HCT116 (cell line): Measurements from ENCODE around the gene MED15. TPM values are rescaled to one million over a fixed set of nuclear protein-coding genes. Genes with fewer than 3 reads are reported as not detected.

ENCODE experiments used
- ATAC-seq: fragments of 200-7000 bp; cut with Tn5 transposase; 2 replicates; pipeline ENCODE4 v1.9.1; 2020; ENCODE audit warnings: mild to moderate bottlenecking, moderate library complexity
- BruUV-seq: library from RNA; stranded (reverse); fragments of 400-500 nt; replicated peaks from 2 replicates; lab custom pipeline; 2021; lab: Mats Ljungman, UMichigan
- CTCF ChIA-PET: fragments of 300-600 bp; sonication (Branson Sonifier 250); formaldehyde crosslinking; loops from one replicate; lab custom pipeline; 2021; ENCODE audit warnings: antibody characterized with exemption; lab: Charles Lee
- POLR2A ChIA-PET: fragments of 300-600, 350-600 bp; sonication (Branson Sonifier 250); formaldehyde crosslinking; loops from one replicate; lab custom pipeline; 2021; ENCODE audit warnings: antibody characterized with exemption; lab: Charles Lee
- RAD21 ChIA-PET, 2 experiments: fragments of 300-600 bp; sonication (Branson Sonifier 250); formaldehyde crosslinking; loops; one replicate each; lab custom pipeline; 2023; ENCODE audit warnings: low total read pairs in 2 of 2; ENCODE audit not compliant: uncharacterized antibody in 2 of 2, unreplicated experiment in 2 of 2, low non-redundant PET in 1 of 2; lab: Charles Lee
- DNase-seq: peaks from one replicate; pipeline ENCODE4 v3.0.0-alpha.2; 2010; ENCODE audit warnings: low read depth, low spot score
- H2AFZ ChIP-seq: fragments of 200-600 bp; shearing (Covaris generic), sonication (generic); 2 replicates; pipeline ENCODE4 v1.6.1; 2017; ENCODE audit warnings: low read depth, mixed run types, mixed read lengths, antibody characterized with exemption, low read length; ENCODE audit not compliant: poor library complexity, severe bottlenecking
- H3K27ac ChIP-seq: 2 replicates; pipeline ENCODE4 v1.5.1; 2012; ENCODE audit warnings: low read depth, low read length
- H3K27me3 ChIP-seq: fragments of 200-600 bp; sonication (generic); 2 replicates; pipeline ENCODE4 v1.6.1; 2016; ENCODE audit warnings: mixed run types, low read length, mixed read lengths; ENCODE audit not compliant: insufficient read depth
- H3K36me3 ChIP-seq, 2 experiments: fragments of 200-500 bp in 1 of 2; fragments of 200-600 bp in 1 of 2; sonication (Bioruptor generic) in 1 of 2; sonication (generic) in 1 of 2; 2 replicates each; pipeline versions ENCODE4 v1.5.1 to v1.6.1; 2014 to 2016; ENCODE audit warnings: low read length in 2 of 2, inconsistent platforms in 1 of 2, mixed read lengths in 1 of 2, mixed run types in 1 of 2; ENCODE audit not compliant: insufficient read depth in 2 of 2, control insufficient read depth in 1 of 2
- H3K4me1 ChIP-seq, 2 experiments: fragments of 200-600 bp in 1 of 2; sonication (generic) in 1 of 2; 2 replicates each; pipeline versions ENCODE4 v1.5.1 to v1.6.1; 2012 to 2017; ENCODE audit warnings: low read length in 2 of 2, inconsistent platforms in 1 of 2, mild to moderate bottlenecking in 1 of 2, mixed read lengths in 1 of 2, mixed run types in 1 of 2, moderate library complexity in 1 of 2; ENCODE audit not compliant: insufficient read depth in 2 of 2, control insufficient read depth in 1 of 2
- H3K4me2 ChIP-seq: fragments of 200-600 bp; sonication (generic); 2 replicates; pipeline ENCODE4 v1.6.1; 2017; ENCODE audit warnings: mixed run types, low read length, mixed read lengths
- H3K4me3 ChIP-seq, 2 experiments: fragments of 200-600 bp in 1 of 2; sonication (generic) in 1 of 2; replicated peaks in 1 of 2; 2 replicates each; pipeline ENCODE4 v1.5.1; 2011 to 2016; ENCODE audit warnings: low read length in 2 of 2, control low read depth in 1 of 2, low read depth in 1 of 2, mild to moderate bottlenecking in 1 of 2, mixed read lengths in 1 of 2, mixed run types in 1 of 2
- H3K79me2 ChIP-seq: fragments of 200-600 bp; sonication (generic); 2 replicates; pipeline ENCODE4 v1.6.1; 2017; ENCODE audit warnings: mild to moderate bottlenecking, mixed run types, low read length, moderate library complexity, mixed read lengths; ENCODE audit not compliant: insufficient read depth
- H3K9ac ChIP-seq: fragments of 200-600 bp; sonication (generic); 2 replicates; pipeline ENCODE4 v1.6.1; 2016; ENCODE audit warnings: low read length, mixed read lengths
- H3K9me2 ChIP-seq: fragments of 200-600 bp; sonication (generic), shearing (Covaris generic); 2 replicates; pipeline ENCODE4 v1.6.1; 2017; ENCODE audit warnings: mixed run types, mild to moderate bottlenecking, moderate library complexity; ENCODE audit not compliant: insufficient read depth
- H3K9me3 ChIP-seq, 2 experiments: fragments of 200-500 bp in 1 of 2; fragments of 200-600 bp in 1 of 2; sonication (Bioruptor generic) in 1 of 2; sonication (generic) in 1 of 2; 2 replicates each; pipeline ENCODE4 v1.6.1; 2014 to 2017; ENCODE audit warnings: low read length in 2 of 2, mixed read lengths in 2 of 2, inconsistent platforms in 1 of 2, low read depth in 1 of 2, mild to moderate bottlenecking in 1 of 2, mixed run types in 1 of 2, moderate library complexity in 1 of 2; ENCODE audit not compliant: control insufficient read depth in 1 of 2, insufficient read depth in 1 of 2
- H4K20me1 ChIP-seq: fragments of 200-600 bp; sonication (generic), shearing (Covaris generic); 2 replicates; pipeline ENCODE4 v1.6.1; 2017; ENCODE audit warnings: mixed run types, mild to moderate bottlenecking, moderate library complexity; ENCODE audit not compliant: insufficient read depth
- ATF3 ChIP-seq: IDR thresholded peaks from 2 replicates; pipeline ENCODE4 v1.6.1; 2012
- CBX3 ChIP-seq: IDR thresholded peaks from 2 replicates; pipeline ENCODE4 v1.6.1; 2012; ENCODE audit warnings: low read depth
- CEBPB ChIP-seq: IDR thresholded peaks from 2 replicates; pipeline ENCODE4 v1.6.1; 2012; ENCODE audit warnings: low read depth
- EGR1 ChIP-seq: IDR thresholded peaks from 2 replicates; pipeline ENCODE4 v1.6.1; 2012; ENCODE audit warnings: low read depth
- ELF1 ChIP-seq: IDR thresholded peaks from 2 replicates; pipeline ENCODE4 v1.6.1; 2012; ENCODE audit warnings: low read depth, borderline replicate concordance
- JUND ChIP-seq: IDR thresholded peaks from 2 replicates; pipeline ENCODE4 v1.6.1; 2012
- MAX ChIP-seq: IDR thresholded peaks from 2 replicates; pipeline ENCODE4 v1.6.1; 2012
- SIN3A ChIP-seq: IDR thresholded peaks from 2 replicates; pipeline ENCODE4 v1.6.1; 2012; ENCODE audit warnings: low read depth
- SP1 ChIP-seq: IDR thresholded peaks from 2 replicates; pipeline ENCODE4 v1.6.1; 2012; ENCODE audit warnings: low read depth
- TCF7L2 ChIP-seq: IDR thresholded peaks from 2 replicates; pipeline ENCODE4 v1.7.0; 2011; ENCODE audit warnings: borderline replicate concordance, inconsistent platforms; ENCODE audit not compliant: insufficient read depth, insufficient read length; ENCODE audit errors: extremely low read depth
- ZFX ChIP-seq: fragments of 450-650 bp; IDR thresholded peaks from 2 replicates; pipeline ENCODE4 v1.6.1; 2017
- intact Hi-C: fragments of 100-400 bp; cut with micrococcal nuclease; formaldehyde crosslinking; loops from 2 replicates; pipeline ENCODE4 v1.10.0; 2022
- total RNA-seq: library from RNA; stranded (reverse); gene quantifications from one replicate; pipeline ENCODE4 v1.2.1, GENCODE V29; 2021; ENCODE audit not compliant: unreplicated experiment

The MED15 gene
- total RNA-seq, 1 experiment from 2014 or later: 81.3 TPM

GRCh38 chr22:20545681-20546521 is 38.5 kb downstream of the MED15 start:
- no TSS peak for BruUV-seq

GRCh38 chr22:20546541-20546950 is 39.1 kb downstream of the MED15 start:
- ChIA-PET CTCF (no interaction called here), POLR2A (no interaction called here), RAD21 (no interaction called here)
- ATAC-seq (no peak), DNase-seq (no peak)
- Histone ChIP-seq H3K79me2 (peaks cover 69% of the 10 kb centered on the region), H3K36me3 (peaks cover 0 to 17% of the 10 kb centered on the region in 2 experiments; a peak in 2 of 4 replicates), H3K27me3 (no peaks in the 10 kb centered on the region), H2AFZ (no peak overlapping the region), H3K27ac (no peak overlapping the region), H3K4me1 (no peaks in the 10 kb centered on the region), H4K20me1 (peaks cover 4% of the 10 kb centered on the region; the same call in 1 of the 2 replicates), H3K4me2 (no peak overlapping the region), H3K9me3 (no peaks in the 10 kb centered on the region), H3K9me2 (no peaks in the 10 kb centered on the region), H3K4me3 (no peak overlapping the region), H3K9ac (no peak overlapping the region)
- no TSS peak for BruUV-seq
- intact Hi-C loops: no loop called here
- no peak for TF ChIP-seq TCF7L2
- no peak for TF ChIP-seq CEBPB
- no peak for TF ChIP-seq ATF3
- TF ChIP-seq ELF1: no peak
- TF ChIP-seq JUND: no peak
- TF ChIP-seq EGR1: no peak
- TF ChIP-seq ZFX: no peak
- TF ChIP-seq CBX3: no peak
- no peak for TF ChIP-seq SP1
- no peak for TF ChIP-seq SIN3A
- no peak for TF ChIP-seq MAX

More at GRCh38 chr22:20545681-20546521, 38.5 kb downstream of the MED15 start:
- ChIA-PET RAD21 (no interaction called here), CTCF (no interaction called here), POLR2A (no interaction called here)
- intact Hi-C loops: no loop called here
- Histone ChIP-seq H3K36me3 (peaks cover 0 to 20% of the 10 kb centered on the region in 2 experiments; a peak in 2 of 4 replicates), H4K20me1 (peaks cover 4% of the 10 kb centered on the region; the same call in 1 of the 2 replicates), H3K9ac (no peak overlapping the region), H3K9me2 (no peaks in the 10 kb centered on the region), H3K4me3 (no peak overlapping the region), H3K79me2 (peaks cover 69% of the 10 kb centered on the region), H3K4me2 (no peak overlapping the region), H3K27ac (no peak overlapping the region), H3K27me3 (no peaks in the 10 kb centered on the region), H3K4me1 (no peaks in the 10 kb centered on the region), H3K9me3 (no peaks in the 10 kb centered on the region), H2AFZ (no peak overlapping the region)
- ATAC-seq (no peak), DNase-seq (no peak)
- TF ChIP-seq ZFX: no peak
